Stimulated activated CD8-positive, alpha-beta memory T cell treated with anti-CD3 and anti-CD28 coated beads, Interleukin-7, amount 100 ng/mL, for 1 hour (primary cell): ENCODE measurements around the gene ABHD4.
A peak's percentile ranks its signal among the peaks of the same experiment; 100 is the strongest.
"Not testable (repeated sequence)": the region's sequence is repeated elsewhere in the genome, so short reads cannot be mapped to it uniquely, and the experiment has no call there.

Experiments used
- DNase-seq, 2 donors: peaks; one replicate each; pipeline ENCODE4 v3.0.0-alpha.2; 2020; ENCODE audit warnings: low read depth in 2 of 2

The ABHD4 gene

DNA sequence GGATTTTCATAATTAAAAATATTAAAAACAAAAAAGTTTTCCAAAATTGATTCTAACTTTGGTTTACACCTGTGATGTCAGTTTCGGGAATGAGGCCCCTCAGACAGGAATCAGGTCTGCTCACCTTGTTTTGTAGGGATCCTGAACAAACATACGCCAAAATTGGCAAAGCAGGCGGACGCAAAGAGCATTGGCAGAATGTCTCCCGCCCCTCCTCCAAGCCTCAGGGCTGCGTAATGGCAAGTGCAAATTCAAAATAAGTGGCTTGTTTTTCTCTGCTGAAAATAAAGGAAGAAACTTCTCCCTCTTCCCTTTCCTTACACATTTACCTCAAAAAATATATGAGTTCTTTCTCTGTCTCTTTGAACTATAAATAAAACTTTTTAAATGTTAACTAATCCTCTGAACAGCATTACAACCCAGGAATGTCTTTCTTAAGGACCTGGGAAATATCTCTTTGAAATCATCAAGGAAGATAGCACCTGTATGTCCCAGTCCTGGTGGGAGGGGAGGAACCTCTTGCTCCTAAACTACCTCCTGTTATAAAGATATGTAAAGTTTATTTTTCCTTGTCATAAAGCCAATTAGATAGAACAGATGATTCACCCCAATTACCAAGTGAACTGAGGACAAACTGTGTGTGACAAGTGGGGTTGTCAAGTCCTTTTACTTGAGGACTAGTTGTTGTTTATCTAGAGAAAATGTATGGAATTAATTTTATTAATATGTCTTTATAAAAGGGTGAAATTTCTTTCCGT is 29.6 kb downstream of the ABHD4 start:
- DNase-seq: no peak

DNA sequence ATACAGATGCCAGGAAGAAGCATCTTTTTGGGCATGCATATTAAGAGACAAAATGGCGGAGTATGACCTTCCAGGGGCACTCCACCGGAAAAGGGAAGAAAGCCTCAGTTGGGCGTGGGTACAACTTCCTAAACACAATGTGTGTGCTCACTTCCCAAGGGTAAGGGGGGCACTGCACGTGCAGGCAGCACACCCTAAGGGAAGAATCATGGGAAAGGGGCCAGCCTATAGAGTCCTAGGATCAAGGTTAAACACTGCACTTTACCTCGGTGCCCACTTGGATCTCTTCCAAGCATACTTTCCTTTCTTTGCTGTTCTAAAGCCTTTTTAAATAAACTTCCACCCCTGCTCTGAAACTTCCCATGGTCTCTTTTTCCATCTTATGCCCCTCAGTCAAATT is 31.3 kb downstream of the ABHD4 start:
- DNase-seq: no peak

DNA sequence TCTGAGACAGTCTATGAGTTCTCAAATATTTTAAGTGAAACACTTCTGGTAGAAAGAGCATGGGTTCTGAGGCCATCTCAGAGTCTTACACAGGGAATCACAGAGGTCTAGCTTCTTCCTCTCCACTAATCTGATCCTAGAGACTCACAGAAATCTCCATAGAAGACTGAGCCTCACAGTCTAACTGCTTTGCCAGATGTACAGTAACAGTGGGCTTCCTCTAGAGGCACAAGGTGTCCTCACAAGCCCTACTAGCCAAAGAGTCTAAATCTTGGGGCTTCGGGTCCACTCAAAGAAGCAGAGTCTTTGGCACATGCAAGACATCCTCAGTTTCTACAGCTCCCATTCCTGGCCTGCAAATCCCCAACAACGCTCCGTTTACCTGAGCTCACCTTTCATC is 32.0 kb downstream of the ABHD4 start:
- DNase-seq: no peak

- DNase-seq: no peak
These were observed 32.4 kb downstream of the ABHD4 start for GRCh38 chr14:22630486-22630885.

GRCh38 chr14:22634233-22634900 is 36.3 kb downstream of the ABHD4 start:
- DNase-seq: no peak

DNA sequence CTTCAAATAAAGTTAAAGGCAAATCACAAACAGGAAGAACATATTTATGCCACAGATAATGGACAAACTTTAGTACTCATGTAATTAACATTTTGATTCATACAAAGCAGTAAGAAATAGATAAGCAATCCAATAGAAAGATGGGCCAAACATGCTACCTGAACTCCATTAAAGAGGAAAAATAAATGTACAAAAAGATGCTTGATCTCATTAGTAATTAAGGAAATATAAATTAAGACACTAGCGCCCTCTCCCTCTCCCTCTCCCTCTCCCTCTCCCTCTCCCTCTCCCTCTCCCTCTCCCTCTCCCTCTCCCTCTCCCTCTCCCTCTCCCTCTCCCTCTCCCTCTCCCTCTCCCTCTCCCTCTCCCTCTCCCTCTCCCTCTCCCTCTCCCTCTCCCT is 37.9 kb downstream of the ABHD4 start:
- not testable (repeated sequence) for DNase-seq

GRCh38 chr14:22640192-22640591 is 42.1 kb downstream of the ABHD4 start:
- no peak for DNase-seq

- no peak for DNase-seq
These were observed 43.7 kb downstream of the ABHD4 start for GRCh38 chr14:22641846-22642245.

DNA sequence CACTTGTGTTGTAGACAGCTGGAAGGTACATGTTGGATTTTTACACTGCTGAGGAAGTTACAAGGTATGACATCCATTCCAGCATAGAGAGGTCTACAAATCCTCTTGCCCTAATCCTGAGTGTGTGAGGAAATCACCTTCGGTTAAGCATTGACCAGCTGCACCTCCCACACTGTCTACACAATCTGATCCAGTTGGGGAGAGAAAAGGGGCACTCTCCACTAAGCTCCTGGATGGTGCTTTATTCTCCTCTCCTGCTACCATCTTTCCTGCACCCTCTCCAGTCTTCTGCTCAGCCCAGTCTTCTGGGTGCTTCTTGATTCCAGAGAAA is 46.2 kb downstream of the ABHD4 start, which contains the start of gene OR6J1:
TSS of gene OR6J1 (minus strand) at position 48 of the 331 bp plus-strand sequence. CDS start 9,541 bp downstream, outside the sequence.
- no peak for DNase-seq

DNA sequence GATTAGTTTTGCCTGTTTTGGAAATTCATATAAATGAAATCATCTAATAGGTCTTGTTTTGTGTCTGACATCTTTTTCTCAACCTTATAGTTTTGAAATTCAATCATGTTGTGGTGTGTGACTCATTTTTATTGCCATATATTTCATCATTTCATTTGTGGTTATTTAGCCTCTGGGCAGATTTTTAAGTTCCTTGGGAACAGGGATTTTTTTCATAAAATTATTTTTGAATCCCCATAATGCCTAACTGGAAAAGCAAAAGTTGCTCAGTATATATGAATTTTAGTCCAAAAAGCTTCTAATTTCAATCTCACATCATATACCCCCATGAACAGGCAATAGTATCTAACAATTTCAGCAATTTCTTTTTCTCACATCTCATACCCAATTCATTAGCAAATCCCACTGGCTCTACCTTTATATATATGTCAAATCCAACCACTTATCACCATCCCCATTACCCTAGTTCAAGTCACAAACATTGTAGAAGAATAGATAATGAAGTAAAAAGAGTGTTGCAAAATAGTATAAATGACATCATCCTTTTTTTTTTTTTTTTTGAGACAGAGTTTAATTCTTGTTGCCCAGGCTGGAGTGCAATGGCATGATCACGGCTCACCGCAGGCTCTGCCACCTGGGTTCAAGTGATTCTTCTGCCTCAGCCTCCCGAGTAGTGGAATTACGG is 48.6 kb downstream of the ABHD4 start:
- DNase-seq: no peak

GRCh38 chr14:22648506-22648905 is 50.4 kb downstream of the ABHD4 start:
- no peak for DNase-seq

DNA sequence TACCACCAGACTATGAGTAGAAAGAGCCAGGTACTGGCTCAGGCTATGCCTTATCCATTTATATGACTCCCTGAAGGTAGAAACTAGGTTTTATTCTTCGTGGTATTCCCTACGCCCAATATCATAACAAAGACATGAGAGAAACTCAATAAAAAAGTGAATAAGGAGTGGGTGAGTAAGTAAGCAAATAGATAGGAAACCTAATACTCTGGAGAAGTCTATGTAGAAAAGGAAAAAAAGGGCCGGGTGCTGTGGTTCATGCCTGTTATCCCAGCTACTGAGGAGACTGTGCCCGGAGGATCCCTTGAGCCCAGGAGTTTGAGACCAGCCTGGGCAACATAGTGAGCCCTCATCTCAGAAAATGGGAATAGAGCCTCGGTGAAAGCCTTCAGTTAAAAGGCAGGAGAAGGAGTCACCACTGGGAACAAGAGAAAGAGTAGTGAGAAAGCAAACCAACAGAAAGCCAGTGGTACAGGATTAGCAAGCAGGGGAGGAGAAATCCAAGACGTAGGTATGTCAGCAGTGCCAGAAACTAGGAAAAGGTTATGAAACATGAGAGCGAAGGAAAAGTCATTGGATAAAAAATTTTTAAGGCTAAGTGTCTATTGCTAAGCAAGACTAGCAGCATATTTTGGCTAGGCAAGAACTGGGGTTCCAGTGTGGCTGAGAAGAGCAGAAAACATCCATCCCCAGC is 52.1 kb downstream of the ABHD4 start:
- no peak for DNase-seq

- no peak for DNase-seq
These were observed 52.9 kb downstream of the ABHD4 start for GRCh38 chr14:22650960-22651521.

DNA sequence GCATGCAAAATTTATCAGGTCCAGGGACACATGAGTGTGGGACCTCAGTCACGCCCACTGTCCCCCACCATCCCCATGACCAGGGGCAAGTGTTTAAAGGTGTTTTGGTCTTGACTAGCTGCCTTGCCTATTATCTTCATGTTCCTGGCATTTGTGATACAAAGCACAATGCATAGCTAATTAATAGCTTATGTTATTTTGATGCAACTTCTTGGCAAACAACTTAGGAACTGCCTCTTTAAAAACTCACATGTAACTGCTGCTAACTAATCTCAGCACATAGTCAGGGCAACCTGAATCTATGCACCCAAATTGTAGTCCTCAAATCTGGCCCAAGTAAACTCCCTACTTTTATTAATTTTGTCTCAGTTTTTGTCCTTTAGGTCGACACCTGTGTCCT is 53.5 kb downstream of the ABHD4 start:
- no peak for DNase-seq

DNA sequence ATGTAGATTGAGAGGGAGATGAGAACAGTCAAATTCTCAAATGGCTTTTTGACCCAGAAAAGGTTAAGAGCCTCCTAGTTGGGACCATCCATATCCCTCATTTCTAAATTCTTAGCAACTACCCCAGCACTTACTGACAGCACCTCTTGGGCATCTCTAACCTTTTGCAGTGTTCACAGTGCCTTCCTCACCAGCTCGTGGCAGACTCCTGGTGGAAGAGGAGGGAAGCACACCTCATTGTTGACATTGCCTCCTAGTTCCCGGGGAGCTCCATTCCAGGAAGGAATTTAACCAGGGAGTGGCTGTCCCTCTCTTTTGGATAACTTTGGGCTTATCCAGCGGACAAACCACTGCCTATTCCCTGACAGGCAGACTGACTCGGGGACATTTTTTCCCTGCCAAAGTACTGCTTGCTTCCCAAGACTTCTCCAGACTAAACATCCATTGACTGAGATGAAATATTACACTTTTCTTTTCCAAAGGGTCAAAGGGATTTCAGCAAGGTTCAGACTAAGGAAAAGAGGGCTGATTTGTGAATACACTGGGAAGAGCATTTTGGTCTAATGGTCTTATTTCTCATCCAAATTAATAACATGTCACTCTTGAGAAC is 55.0 kb downstream of the ABHD4 start:
- peak; percentile 5 to 27 for DNase-seq

- no peak for DNase-seq
These were observed 58.1 kb downstream of the ABHD4 start for GRCh38 chr14:22656226-22656625.

GRCh38 chr14:22656945-22657731 is 59.0 kb downstream of the ABHD4 start:
- no peak for DNase-seq

DNA sequence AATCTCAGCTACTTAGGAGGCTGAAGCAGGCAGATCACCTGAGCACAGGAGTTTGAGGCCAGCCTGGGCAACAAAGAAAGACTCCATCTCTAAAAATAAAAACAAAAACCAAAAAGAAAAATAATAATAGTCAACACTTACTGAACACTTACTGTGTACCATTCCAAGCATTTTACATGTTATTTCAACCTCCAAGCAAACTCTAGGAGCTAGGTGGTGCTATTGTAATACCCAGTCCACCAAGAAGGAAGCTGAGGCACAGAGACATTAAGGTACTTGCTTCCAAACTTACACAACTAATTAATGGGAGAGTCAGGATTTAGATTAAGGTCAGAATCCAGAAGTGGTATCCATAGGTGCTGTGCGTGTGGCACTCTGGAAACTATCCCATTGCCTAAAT is 59.8 kb downstream of the ABHD4 start:
- no peak for DNase-seq

- no peak for DNase-seq
These were observed 60.8 kb downstream of the ABHD4 start for GRCh38 chr14:22658946-22659345.

- no peak for DNase-seq
These were observed 62.6 kb downstream of the ABHD4 start for GRCh38 chr14:22660654-22661053.
